MM.1S (cell line): ENCODE results near the gene STK31.
A peak's percentile ranks its signal among the peaks of the same experiment; 100 is the strongest.

Experiments used
- DNase-seq: peaks from one replicate; pipeline ENCODE4 v3.0.0-alpha.2; 2015
- H2AFZ ChIP-seq: fragments of 300-600 bp; sonication (generic); 2 replicates; pipeline ENCODE4 v1.6.0; 2016; ENCODE audit warnings: antibody characterized with exemption, low read length
- H3F3A ChIP-seq: fragments of 300-600 bp; sonication (generic); 2 replicates; pipeline ENCODE4 v1.6.1; 2016; ENCODE audit warnings: mild to moderate bottlenecking, antibody characterized with exemption, low read length, moderate library complexity, mixed read lengths; ENCODE audit not compliant: insufficient read depth
- H3K27ac ChIP-seq: fragments of 300-600 bp; sonication (generic); 2 replicates; pipeline ENCODE4 v1.5.1; 2016; ENCODE audit warnings: mild to moderate bottlenecking, low read length
- H3K27me3 ChIP-seq: fragments of 300-600 bp; sonication (generic); replicated peaks from 2 replicates; pipeline ENCODE4 v1.6.0; 2016; ENCODE audit warnings: low read length; ENCODE audit not compliant: insufficient read depth
- H3K36me3 ChIP-seq: fragments of 300-600 bp; sonication (generic); replicated peaks from 2 replicates; pipeline ENCODE4 v1.6.1; 2016; ENCODE audit warnings: mild to moderate bottlenecking, low read length, mixed read lengths; ENCODE audit not compliant: insufficient read depth
- H3K4me1 ChIP-seq: fragments of 300-600 bp; sonication (generic); 2 replicates; pipeline ENCODE4 v1.6.1; 2016; ENCODE audit warnings: low read length, mixed read lengths
- H3K4me2 ChIP-seq: fragments of 300-600 bp; sonication (generic); 2 replicates; pipeline ENCODE4 v1.6.0; 2016; ENCODE audit warnings: low read depth, low read length
- H3K4me3 ChIP-seq: fragments of 300-600 bp; sonication (generic); 2 replicates; pipeline ENCODE4 v1.5.1; 2016; ENCODE audit warnings: low read length, mixed read lengths
- H3K79me2 ChIP-seq: fragments of 300-600 bp; sonication (generic); 2 replicates; pipeline ENCODE4 v1.6.1; 2016; ENCODE audit warnings: mixed run types, low read length, mixed read lengths
- H3K9ac ChIP-seq: fragments of 300-600 bp; sonication (generic); 2 replicates; pipeline ENCODE4 v1.6.1; 2016; ENCODE audit warnings: low read length, mixed read lengths
- H3K9me2 ChIP-seq: fragments of 300-600 bp; sonication (generic); replicated peaks from 2 replicates; pipeline ENCODE4 v1.6.1; 2016; ENCODE audit warnings: mild to moderate bottlenecking, low read length, mixed read lengths; ENCODE audit not compliant: insufficient read depth
- H3K9me3 ChIP-seq: fragments of 300-600 bp; sonication (generic); replicated peaks from 2 replicates; pipeline ENCODE4 v1.6.1; 2016; ENCODE audit warnings: mild to moderate bottlenecking, low read length, mixed read lengths; ENCODE audit not compliant: insufficient read depth
- H4K20me1 ChIP-seq: fragments of 300-600 bp; sonication (generic); 2 replicates; pipeline ENCODE4 v1.6.1; 2016; ENCODE audit warnings: mild to moderate bottlenecking, low read length, moderate library complexity, mixed read lengths; ENCODE audit not compliant: insufficient read depth
- EZH2 ChIP-seq: fragments of 300-600 bp; sonication (generic); optimal IDR thresholded peaks from 2 replicates; pipeline ENCODE3; 2017; ENCODE audit warnings: low read depth, mild to moderate bottlenecking, antibody characterized with exemption, low read length, mixed read lengths
- EZH2phosphoT487 ChIP-seq: fragments of 300-600 bp; sonication (generic); IDR thresholded peaks from 2 replicates; pipeline ENCODE4 v1.6.1; 2018; ENCODE audit warnings: antibody characterized with exemption, low read length
- TF ChIP-seq, protein P1 (sequence below): fragments of 300-600 bp; sonication (generic); IDR thresholded peaks from 2 replicates; pipeline ENCODE4 v1.5.1; 2016; ENCODE audit warnings: antibody characterized with exemption, low read length, mixed read lengths

Gene STK31

GRCh38 chr7:23662984-23663313 lies 47.1 kb upstream of the STK31 start:
- no peak overlapping the region for H2AFZ ChIP-seq
- no peak overlapping the region for H3K9ac ChIP-seq
- no peak overlapping the region for H3K4me3 ChIP-seq

DNA sequence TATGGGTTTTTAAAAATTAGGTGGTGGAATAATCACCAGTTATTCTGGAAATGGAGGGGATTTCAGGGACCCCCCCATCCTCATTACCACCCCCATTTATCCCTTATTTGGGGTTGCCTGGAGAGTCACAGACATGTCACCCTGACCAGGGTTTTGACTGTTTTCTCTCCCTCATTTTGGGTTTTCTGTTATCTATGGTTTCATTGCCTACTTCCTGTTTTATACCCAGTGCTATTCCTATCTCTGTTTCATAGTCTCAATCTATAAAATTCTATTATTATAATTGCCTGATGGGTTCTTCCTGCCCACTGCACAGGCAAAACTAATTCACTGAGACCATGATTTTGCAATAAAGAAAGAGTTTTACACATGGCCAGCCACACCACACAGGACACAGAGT lies 45.9 kb upstream of the STK31 start:
- H3K79me2 ChIP-seq = no peaks in the 10 kb centered on the region
- DNase-seq = no peak

More at GRCh38 chr7:23662984-23663313, 47.1 kb upstream of the STK31 start:
- no peaks in the 10 kb centered on the region for H3K79me2 ChIP-seq
- no peaks in the 10 kb centered on the region for H3K9me3 ChIP-seq
- H3K27me3 ChIP-seq = no peaks in the 10 kb centered on the region
- TF ChIP-seq, protein P1, sequence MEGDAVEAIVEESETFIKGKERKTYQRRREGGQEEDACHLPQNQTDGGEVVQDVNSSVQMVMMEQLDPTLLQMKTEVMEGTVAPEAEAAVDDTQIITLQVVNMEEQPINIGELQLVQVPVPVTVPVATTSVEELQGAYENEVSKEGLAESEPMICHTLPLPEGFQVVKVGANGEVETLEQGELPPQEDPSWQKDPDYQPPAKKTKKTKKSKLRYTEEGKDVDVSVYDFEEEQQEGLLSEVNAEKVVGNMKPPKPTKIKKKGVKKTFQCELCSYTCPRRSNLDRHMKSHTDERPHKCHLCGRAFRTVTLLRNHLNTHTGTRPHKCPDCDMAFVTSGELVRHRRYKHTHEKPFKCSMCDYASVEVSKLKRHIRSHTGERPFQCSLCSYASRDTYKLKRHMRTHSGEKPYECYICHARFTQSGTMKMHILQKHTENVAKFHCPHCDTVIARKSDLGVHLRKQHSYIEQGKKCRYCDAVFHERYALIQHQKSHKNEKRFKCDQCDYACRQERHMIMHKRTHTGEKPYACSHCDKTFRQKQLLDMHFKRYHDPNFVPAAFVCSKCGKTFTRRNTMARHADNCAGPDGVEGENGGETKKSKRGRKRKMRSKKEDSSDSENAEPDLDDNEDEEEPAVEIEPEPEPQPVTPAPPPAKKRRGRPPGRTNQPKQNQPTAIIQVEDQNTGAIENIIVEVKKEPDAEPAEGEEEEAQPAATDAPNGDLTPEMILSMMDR = no peak
- TF ChIP-seq EZH2phosphoT487 = no peak
- TF ChIP-seq EZH2 = no peak
- no peaks in the 10 kb centered on the region for H3F3A ChIP-seq
- H3K27ac ChIP-seq = no peak overlapping the region
- no peaks in the 10 kb centered on the region for H3K36me3 ChIP-seq
- no peak for DNase-seq
- no peaks in the 10 kb centered on the region for H4K20me1 ChIP-seq
- no peaks in the 10 kb centered on the region for H3K9me2 ChIP-seq
- H3K4me2 ChIP-seq = no peak overlapping the region
- H3K4me1 ChIP-seq = no peaks in the 10 kb centered on the region

GRCh38 chr7:23672033-23672432 lies 38.0 kb upstream of the STK31 start:
- Histone ChIP-seq H3K27ac (no peak overlapping the region), H3K36me3 (no peaks in the 10 kb centered on the region), H2AFZ (no peak overlapping the region), H3K9ac (no peak overlapping the region), H3K27me3 (no peaks in the 10 kb centered on the region), H3K4me3 (no peak overlapping the region), H3K79me2 (no peaks in the 10 kb centered on the region), H4K20me1 (no peaks in the 10 kb centered on the region), H3F3A (no peaks in the 10 kb centered on the region), H3K9me2 (no peaks in the 10 kb centered on the region), H3K9me3 (no peaks in the 10 kb centered on the region), H3K4me2 (no peak overlapping the region), H3K4me1 (no peaks in the 10 kb centered on the region)
- no peak for DNase-seq
- TF ChIP-seq EZH2phosphoT487 (no peak), EZH2 (no peak)
- TF ChIP-seq, protein P1 = no peak

More for the DNA sequence above, 45.9 kb upstream of the STK31 start:
- TF ChIP-seq EZH2 = no peak
- TF ChIP-seq EZH2phosphoT487 = no peak
- no peak overlapping the region for H2AFZ ChIP-seq
- no peak overlapping the region for H3K4me3 ChIP-seq
- H3K27ac ChIP-seq = no peak overlapping the region
- H3K9me3 ChIP-seq = no peaks in the 10 kb centered on the region
- no peaks in the 10 kb centered on the region for H3K27me3 ChIP-seq
- H3K4me2 ChIP-seq = no peak overlapping the region
- no peaks in the 10 kb centered on the region for H3K36me3 ChIP-seq
- no peaks in the 10 kb centered on the region for H3K4me1 ChIP-seq
- no peaks in the 10 kb centered on the region for H3F3A ChIP-seq
- H3K9me2 ChIP-seq = no peaks in the 10 kb centered on the region
- H3K9ac ChIP-seq = no peak overlapping the region
- H4K20me1 ChIP-seq = no peaks in the 10 kb centered on the region

GRCh38 chr7:23679898-23680413 lies 30.1 kb upstream of the STK31 start, which contains the start of gene FAM221A:
TSS of gene FAM221A (plus strand) at chr7:23680199. CDS start at chr7:23680219, 20 bp downstream.
- Histone ChIP-seq H3K9me3 (no peaks in the 10 kb centered on the region), H3K79me2 (no peaks in the 10 kb centered on the region), H3K4me1 (no peaks in the 10 kb centered on the region), H3K27me3 (no peaks in the 10 kb centered on the region), H3F3A (no peaks in the 10 kb centered on the region), H4K20me1 (no peaks in the 10 kb centered on the region), H3K9me2 (no peaks in the 10 kb centered on the region), H3K36me3 (no peaks in the 10 kb centered on the region), H3K27ac (no peak within 1 kb of the TSS), H3K9ac (no peak within 1 kb of the TSS; the same call in 1 of the 2 replicates), H2AFZ (peak within 1 kb of the TSS; percentile 81), H3K4me3 (peak within 1 kb of the TSS; percentile 53; the same call in 1 of the 2 replicates), H3K4me2 (peak within 1 kb of the TSS; percentile 62)
- TF ChIP-seq, protein P1 = peak; percentile 52
- TF ChIP-seq EZH2 (no peak), EZH2phosphoT487 (no peak)
- peak; percentile 45 for DNase-seq
